Loucy (cell line): Measurements from ENCODE around the gene CAMK2G.

Source experiments
- EZH2phosphoT487 ChIP-seq: fragments of 200-600 bp; IDR thresholded peaks from 2 replicates; pipeline ENCODE4 v1.6.1; 2018; ENCODE audit warnings: antibody characterized with exemption, mild to moderate bottlenecking, moderate library complexity, borderline replicate concordance
- TF ChIP-seq, protein P1 (sequence below): fragments of 200-600 bp; sonication (generic); conservative IDR thresholded peaks from 2 replicates; pipeline ENCODE4 v1.5.1; 2014; ENCODE audit warnings: mild to moderate bottlenecking, antibody characterized with exemption, low read length

DNA sequence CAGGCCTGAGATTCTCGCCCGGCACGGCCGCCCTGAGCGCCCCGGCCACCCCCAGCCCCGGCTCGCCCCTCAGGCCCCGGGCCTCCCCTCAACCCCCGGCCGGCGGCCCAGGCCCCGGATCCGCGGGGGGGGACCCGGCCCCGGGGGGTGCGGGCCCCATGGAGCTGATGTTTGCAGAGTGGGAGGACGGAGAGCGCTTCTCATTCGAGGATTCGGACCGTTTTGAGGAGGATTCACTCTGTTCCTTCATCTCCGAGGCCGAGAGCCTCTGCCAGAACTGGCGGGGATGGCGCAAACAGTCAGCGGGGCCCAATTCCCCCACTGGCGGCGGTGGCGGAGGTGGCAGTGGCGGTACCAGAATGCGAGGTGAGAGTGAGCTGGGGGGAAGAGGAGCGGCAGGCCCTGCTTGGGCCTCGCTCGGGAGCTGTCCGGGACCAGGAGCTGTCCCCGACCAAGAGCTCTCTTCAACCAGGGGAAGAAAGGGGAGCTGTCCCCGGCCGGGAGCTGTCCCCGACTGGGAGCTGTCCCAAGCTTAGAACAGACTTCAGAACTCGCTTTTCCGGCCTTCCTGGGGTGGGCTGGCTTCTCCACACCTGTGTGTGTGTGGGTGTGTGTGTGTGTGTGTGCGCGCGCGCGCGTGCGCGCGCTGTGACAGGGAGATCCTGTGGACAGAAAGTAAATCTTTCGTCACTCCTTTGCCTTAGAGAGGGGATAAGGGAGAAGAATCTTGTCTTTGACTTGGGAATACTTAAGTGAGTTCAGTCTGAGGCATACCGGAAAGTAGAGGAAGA is 88.4 kb downstream of the CAMK2G start:
- TF ChIP-seq, protein P1, sequence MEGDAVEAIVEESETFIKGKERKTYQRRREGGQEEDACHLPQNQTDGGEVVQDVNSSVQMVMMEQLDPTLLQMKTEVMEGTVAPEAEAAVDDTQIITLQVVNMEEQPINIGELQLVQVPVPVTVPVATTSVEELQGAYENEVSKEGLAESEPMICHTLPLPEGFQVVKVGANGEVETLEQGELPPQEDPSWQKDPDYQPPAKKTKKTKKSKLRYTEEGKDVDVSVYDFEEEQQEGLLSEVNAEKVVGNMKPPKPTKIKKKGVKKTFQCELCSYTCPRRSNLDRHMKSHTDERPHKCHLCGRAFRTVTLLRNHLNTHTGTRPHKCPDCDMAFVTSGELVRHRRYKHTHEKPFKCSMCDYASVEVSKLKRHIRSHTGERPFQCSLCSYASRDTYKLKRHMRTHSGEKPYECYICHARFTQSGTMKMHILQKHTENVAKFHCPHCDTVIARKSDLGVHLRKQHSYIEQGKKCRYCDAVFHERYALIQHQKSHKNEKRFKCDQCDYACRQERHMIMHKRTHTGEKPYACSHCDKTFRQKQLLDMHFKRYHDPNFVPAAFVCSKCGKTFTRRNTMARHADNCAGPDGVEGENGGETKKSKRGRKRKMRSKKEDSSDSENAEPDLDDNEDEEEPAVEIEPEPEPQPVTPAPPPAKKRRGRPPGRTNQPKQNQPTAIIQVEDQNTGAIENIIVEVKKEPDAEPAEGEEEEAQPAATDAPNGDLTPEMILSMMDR, result no peak; the same call in 1 of the 2 replicates
- TF ChIP-seq EZH2phosphoT487, result no peak
